Esophagus squamous epithelium (tissue), 4 donors: ENCODE results near the gene SLC16A12.

Experiments used
- POLR2A ChIP-seq, 4 donors: fragments of 450-650 bp; IDR thresholded peaks; one replicate each; pipeline ENCODE4 v1.6.1; 2017; ENCODE audit warnings: antibody characterized with exemption in 4 of 4, mild to moderate bottlenecking in 4 of 4, moderate library complexity in 3 of 4
- TF ChIP-seq, protein P1 (sequence below), 6 experiments: fragments of 450-650 bp in 4 of 6; fragments of 200-600 bp in 2 of 6; sonication (generic) in 2 of 6; IDR thresholded peaks; one replicate each; pipeline ENCODE4 v1.5.1; 2016 to 2019; ENCODE audit warnings: antibody characterized with exemption in 6 of 6, mild to moderate bottlenecking in 4 of 6, moderate library complexity in 4 of 6

DNA sequence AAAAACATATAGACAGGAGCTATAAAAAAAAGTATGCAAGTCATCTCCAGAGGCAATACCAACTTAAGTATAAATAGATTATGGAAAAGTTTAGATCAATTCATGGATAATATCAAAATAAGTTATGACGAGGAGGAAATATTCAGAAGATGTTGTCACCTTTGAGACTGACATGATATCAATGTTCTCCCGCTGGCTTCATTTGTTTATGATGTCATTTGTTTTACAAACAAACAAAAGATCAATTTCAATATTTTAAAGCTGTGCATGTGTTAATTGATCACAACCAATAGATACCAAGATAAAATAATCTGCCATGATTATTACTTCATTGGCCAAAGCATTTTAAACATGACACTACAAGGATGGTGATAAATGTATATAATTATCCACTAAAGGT is 43.5 kb downstream of the SLC16A12 start:
- TF ChIP-seq, protein P1, sequence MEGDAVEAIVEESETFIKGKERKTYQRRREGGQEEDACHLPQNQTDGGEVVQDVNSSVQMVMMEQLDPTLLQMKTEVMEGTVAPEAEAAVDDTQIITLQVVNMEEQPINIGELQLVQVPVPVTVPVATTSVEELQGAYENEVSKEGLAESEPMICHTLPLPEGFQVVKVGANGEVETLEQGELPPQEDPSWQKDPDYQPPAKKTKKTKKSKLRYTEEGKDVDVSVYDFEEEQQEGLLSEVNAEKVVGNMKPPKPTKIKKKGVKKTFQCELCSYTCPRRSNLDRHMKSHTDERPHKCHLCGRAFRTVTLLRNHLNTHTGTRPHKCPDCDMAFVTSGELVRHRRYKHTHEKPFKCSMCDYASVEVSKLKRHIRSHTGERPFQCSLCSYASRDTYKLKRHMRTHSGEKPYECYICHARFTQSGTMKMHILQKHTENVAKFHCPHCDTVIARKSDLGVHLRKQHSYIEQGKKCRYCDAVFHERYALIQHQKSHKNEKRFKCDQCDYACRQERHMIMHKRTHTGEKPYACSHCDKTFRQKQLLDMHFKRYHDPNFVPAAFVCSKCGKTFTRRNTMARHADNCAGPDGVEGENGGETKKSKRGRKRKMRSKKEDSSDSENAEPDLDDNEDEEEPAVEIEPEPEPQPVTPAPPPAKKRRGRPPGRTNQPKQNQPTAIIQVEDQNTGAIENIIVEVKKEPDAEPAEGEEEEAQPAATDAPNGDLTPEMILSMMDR (IDR thresholded peaks at IDR 0.05): no peak
- TF ChIP-seq POLR2A (IDR thresholded peaks at IDR 0.05): no peak
